ENCODE measurements around the gene ANXA10. TPM values are rescaled to one million over a fixed set of nuclear protein-coding genes. Genes with fewer than 3 reads are reported as not detected.
"Not testable (repeated sequence)": the region's sequence is repeated elsewhere in the genome, so short reads cannot be mapped to it uniquely, and the experiment has no call there.

Gene ANXA10
- polyA plus RNA-seq, 1 donor (not counting 4 experiments of a cell fraction or from before 2014, with no cell fraction given): not detected

DNA sequence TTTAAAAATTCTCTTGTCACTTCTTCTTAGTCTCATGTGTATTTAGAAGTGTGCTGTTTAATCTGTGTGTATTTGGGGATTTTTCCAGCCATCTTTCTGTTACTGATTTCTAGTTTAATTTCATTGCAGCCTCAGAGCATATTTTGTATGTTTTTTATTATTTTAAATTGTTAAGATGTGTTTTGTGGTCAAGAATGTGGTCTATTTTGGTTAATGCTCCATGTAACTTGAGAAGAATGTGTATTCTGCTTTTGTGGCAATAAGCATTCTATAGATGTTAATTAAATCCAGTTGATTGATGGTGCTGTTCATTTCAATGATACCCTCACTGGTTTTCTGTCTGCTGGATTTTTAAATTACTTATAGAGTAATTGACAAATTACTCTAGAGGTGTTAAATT is 38.9 kb downstream of the ANXA10 start:
- Histone ChIP-seq H3K27me3 (ENCODE audit: control insufficient read depth, extremely low read depth, insufficient read depth, low read length) (no peaks in the 10 kb centered on the region), H3K27ac (ENCODE audit: control insufficient read depth, insufficient read depth, low read length) (no peak overlapping the region), H3K4me1 (ENCODE audit: control insufficient read depth, extremely low read depth, insufficient read depth, low read length) (peaks cover 9% of the 10 kb centered on the region), H3K79me2 (ENCODE audit: control insufficient read depth, insufficient read depth, low read length) (no peaks in the 10 kb centered on the region), H4K20me1 (ENCODE audit: control insufficient read depth, extremely low read depth, insufficient read depth, low read length) (no peaks in the 10 kb centered on the region), H3K9me3 (ENCODE audit: control insufficient read depth, low read depth, low read length) (no peaks in the 10 kb centered on the region), H3K36me3 (ENCODE audit: control insufficient read depth in 2 of 2, extremely low read depth in 1 of 2, insufficient read depth in 2 of 2, low read length in 2 of 2) (no peaks in the 10 kb centered on the region), H3K4me2 (ENCODE audit: control insufficient read depth, extremely low read depth, insufficient read depth, low read depth, low read length) (no peak overlapping the region), H3K9me1 (ENCODE audit: control insufficient read depth, extremely low read depth, insufficient read depth, low read length) (no peaks in the 10 kb centered on the region), H3K4me3 (ENCODE audit: control insufficient read depth in 2 of 3, extremely low read depth in 1 of 3, insufficient read depth in 2 of 3, low read depth in 1 of 3, low read length in 3 of 3) (no peak overlapping the region), H2AFZ (ENCODE audit: control insufficient read depth, low read length) (no peak overlapping the region), H3K9ac (ENCODE audit: control insufficient read depth, extremely low read depth, insufficient read depth, low read length) (no peak overlapping the region)
- no peak for TF ChIP-seq EZH2 (IDR thresholded peaks at IDR 0.05; ENCODE audit: low read length)
- TF ChIP-seq, protein P1, sequence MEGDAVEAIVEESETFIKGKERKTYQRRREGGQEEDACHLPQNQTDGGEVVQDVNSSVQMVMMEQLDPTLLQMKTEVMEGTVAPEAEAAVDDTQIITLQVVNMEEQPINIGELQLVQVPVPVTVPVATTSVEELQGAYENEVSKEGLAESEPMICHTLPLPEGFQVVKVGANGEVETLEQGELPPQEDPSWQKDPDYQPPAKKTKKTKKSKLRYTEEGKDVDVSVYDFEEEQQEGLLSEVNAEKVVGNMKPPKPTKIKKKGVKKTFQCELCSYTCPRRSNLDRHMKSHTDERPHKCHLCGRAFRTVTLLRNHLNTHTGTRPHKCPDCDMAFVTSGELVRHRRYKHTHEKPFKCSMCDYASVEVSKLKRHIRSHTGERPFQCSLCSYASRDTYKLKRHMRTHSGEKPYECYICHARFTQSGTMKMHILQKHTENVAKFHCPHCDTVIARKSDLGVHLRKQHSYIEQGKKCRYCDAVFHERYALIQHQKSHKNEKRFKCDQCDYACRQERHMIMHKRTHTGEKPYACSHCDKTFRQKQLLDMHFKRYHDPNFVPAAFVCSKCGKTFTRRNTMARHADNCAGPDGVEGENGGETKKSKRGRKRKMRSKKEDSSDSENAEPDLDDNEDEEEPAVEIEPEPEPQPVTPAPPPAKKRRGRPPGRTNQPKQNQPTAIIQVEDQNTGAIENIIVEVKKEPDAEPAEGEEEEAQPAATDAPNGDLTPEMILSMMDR (optimal IDR thresholded peaks at IDR 0.05 in 1 of 3, IDR thresholded peaks at IDR 0.05 in 1 of 3, conservative IDR thresholded peaks at IDR 0.05 in 1 of 3; ENCODE audit: extremely low read depth in 1 of 3, insufficient read depth in 2 of 3, low read length in 3 of 3): no peak
- DNase-seq (ENCODE audit: low read depth, low spot score) (no peak), FAIRE-seq (no peak)
- dilution Hi-C loops (cut with MboI; ENCODE audit: extremely low pct_ligation_motif_present, low sequenced_read_pairs): no loop called here

GRCh38 chr4:168134651-168135050 is 42.3 kb downstream of the ANXA10 start:
- dilution Hi-C loops (cut with MboI; ENCODE audit: extremely low pct_ligation_motif_present, low sequenced_read_pairs): no loop called here
- no peak for FAIRE-seq
- no peaks in the 10 kb centered on the region for H4K20me1 ChIP-seq (ENCODE audit: control insufficient read depth, extremely low read depth, insufficient read depth, low read length)
- H3K4me3 ChIP-seq (ENCODE audit: control insufficient read depth in 2 of 3, extremely low read depth in 1 of 3, insufficient read depth in 2 of 3, low read depth in 1 of 3, low read length in 3 of 3): no peak overlapping the region
- H3K9me1 ChIP-seq (ENCODE audit: control insufficient read depth, extremely low read depth, insufficient read depth, low read length): no peaks in the 10 kb centered on the region
- H3K36me3 ChIP-seq (ENCODE audit: control insufficient read depth in 2 of 2, extremely low read depth in 1 of 2, insufficient read depth in 2 of 2, low read length in 2 of 2): no peaks in the 10 kb centered on the region
- no peak overlapping the region for H3K27ac ChIP-seq (ENCODE audit: control insufficient read depth, insufficient read depth, low read length)
- no peaks in the 10 kb centered on the region for H3K79me2 ChIP-seq (ENCODE audit: control insufficient read depth, insufficient read depth, low read length)
- H2AFZ ChIP-seq (ENCODE audit: control insufficient read depth, low read length): no peak overlapping the region
- no peaks in the 10 kb centered on the region for H3K27me3 ChIP-seq (ENCODE audit: control insufficient read depth, extremely low read depth, insufficient read depth, low read length)
- no peak overlapping the region for H3K4me2 ChIP-seq (ENCODE audit: control insufficient read depth, extremely low read depth, insufficient read depth, low read depth, low read length)
- no peak for DNase-seq (ENCODE audit: low read depth, low spot score)
- peaks cover 17% of the 10 kb centered on the region for H3K4me1 ChIP-seq (ENCODE audit: control insufficient read depth, extremely low read depth, insufficient read depth, low read length)
- H3K9ac ChIP-seq (ENCODE audit: control insufficient read depth, extremely low read depth, insufficient read depth, low read length): no peak overlapping the region
- no peaks in the 10 kb centered on the region for H3K9me3 ChIP-seq (ENCODE audit: control insufficient read depth, low read depth, low read length)
- no peak for TF ChIP-seq EZH2 (IDR thresholded peaks at IDR 0.05; ENCODE audit: low read length)
- TF ChIP-seq, protein P1 (optimal IDR thresholded peaks at IDR 0.05 in 1 of 3, IDR thresholded peaks at IDR 0.05 in 1 of 3, conservative IDR thresholded peaks at IDR 0.05 in 1 of 3; ENCODE audit: extremely low read depth in 1 of 3, insufficient read depth in 2 of 3, low read length in 3 of 3): no peak

GRCh38 chr4:168135860-168136259 is 43.5 kb downstream of the ANXA10 start:
- H3K27me3 ChIP-seq (ENCODE audit: control insufficient read depth, extremely low read depth, insufficient read depth, low read length); H3K79me2 ChIP-seq (ENCODE audit: control insufficient read depth, insufficient read depth, low read length); H4K20me1 ChIP-seq (ENCODE audit: control insufficient read depth, extremely low read depth, insufficient read depth, low read length); H3K4me2 ChIP-seq (ENCODE audit: control insufficient read depth, extremely low read depth, insufficient read depth, low read depth, low read length); H3K9me1 ChIP-seq (ENCODE audit: control insufficient read depth, extremely low read depth, insufficient read depth, low read length); H3K9me3 ChIP-seq (ENCODE audit: control insufficient read depth, low read depth, low read length); FAIRE-seq; H3K9ac ChIP-seq (ENCODE audit: control insufficient read depth, extremely low read depth, insufficient read depth, low read length); H3K36me3 ChIP-seq (ENCODE audit: control insufficient read depth in 2 of 2, extremely low read depth in 1 of 2, insufficient read depth in 2 of 2, low read length in 2 of 2); H2AFZ ChIP-seq (ENCODE audit: control insufficient read depth, low read length); DNase-seq (ENCODE audit: low read depth, low spot score); H3K4me3 ChIP-seq (ENCODE audit: control insufficient read depth in 2 of 3, extremely low read depth in 1 of 3, insufficient read depth in 2 of 3, low read depth in 1 of 3, low read length in 3 of 3); dilution Hi-C loops (cut with MboI; ENCODE audit: extremely low pct_ligation_motif_present, low sequenced_read_pairs); H3K27ac ChIP-seq (ENCODE audit: control insufficient read depth, insufficient read depth, low read length): not testable (repeated sequence)
- peaks cover 18% of the 10 kb centered on the region for H3K4me1 ChIP-seq (ENCODE audit: control insufficient read depth, extremely low read depth, insufficient read depth, low read length)

DNA sequence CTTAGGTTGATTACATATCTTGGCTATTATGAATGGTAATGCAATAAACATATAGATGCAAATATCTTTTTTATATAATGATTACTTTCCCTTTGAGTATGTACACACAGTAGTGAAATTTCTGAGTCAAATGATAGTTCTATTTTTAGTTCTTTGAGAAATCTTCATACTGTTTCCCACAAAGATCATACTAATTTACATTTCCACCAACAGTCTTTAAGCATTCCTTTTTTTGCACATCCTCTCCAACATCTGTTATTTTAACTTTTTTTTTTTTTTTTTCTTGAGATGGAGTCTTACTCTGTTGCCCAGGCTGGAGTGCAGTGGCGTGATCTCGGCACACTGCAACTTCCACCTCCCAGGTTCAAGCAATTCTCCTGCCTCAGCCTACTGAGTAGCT is 45.4 kb downstream of the ANXA10 start:
- H3K79me2 ChIP-seq (ENCODE audit: control insufficient read depth, insufficient read depth, low read length); DNase-seq (ENCODE audit: low read depth, low spot score); FAIRE-seq; H3K9ac ChIP-seq (ENCODE audit: control insufficient read depth, extremely low read depth, insufficient read depth, low read length); H3K4me3 ChIP-seq (ENCODE audit: control insufficient read depth in 2 of 3, extremely low read depth in 1 of 3, insufficient read depth in 2 of 3, low read depth in 1 of 3, low read length in 3 of 3); H4K20me1 ChIP-seq (ENCODE audit: control insufficient read depth, extremely low read depth, insufficient read depth, low read length); H3K9me3 ChIP-seq (ENCODE audit: control insufficient read depth, low read depth, low read length); H3K4me2 ChIP-seq (ENCODE audit: control insufficient read depth, extremely low read depth, insufficient read depth, low read depth, low read length); dilution Hi-C loops (cut with MboI; ENCODE audit: extremely low pct_ligation_motif_present, low sequenced_read_pairs); H3K27me3 ChIP-seq (ENCODE audit: control insufficient read depth, extremely low read depth, insufficient read depth, low read length); H2AFZ ChIP-seq (ENCODE audit: control insufficient read depth, low read length); H3K36me3 ChIP-seq (ENCODE audit: control insufficient read depth in 2 of 2, extremely low read depth in 1 of 2, insufficient read depth in 2 of 2, low read length in 2 of 2); H3K9me1 ChIP-seq (ENCODE audit: control insufficient read depth, extremely low read depth, insufficient read depth, low read length): not testable (repeated sequence)
- peak overlapping the region; percentile 12 for H3K27ac ChIP-seq (ENCODE audit: control insufficient read depth, insufficient read depth, low read length)
- H3K4me1 ChIP-seq (ENCODE audit: control insufficient read depth, extremely low read depth, insufficient read depth, low read length): peaks cover 18% of the 10 kb centered on the region
